H54 (cell line): Measurements from ENCODE around the gene GYS2.
"Not testable (repeated sequence)": the region's sequence is repeated elsewhere in the genome, so short reads cannot be mapped to it uniquely, and the experiment has no call there.

Experiments
- DNase-seq: peaks from one replicate; pipeline ENCODE4 v3.0.0; 2011; ENCODE audit warnings: low spot score, mixed read lengths; ENCODE audit not compliant: insufficient read length
- FAIRE-seq: peaks from 3 replicates; lab custom pipeline; 2011; peaks lifted over from hg19 to GRCh38; lab: Jason Lieb, UNC
- POLR2A ChIP-seq: IDR thresholded peaks from 2 replicates; pipeline ENCODE4 v1.6.1; 2011; ENCODE audit warnings: low read depth, mild to moderate bottlenecking, low read length

Gene GYS2

DNA sequence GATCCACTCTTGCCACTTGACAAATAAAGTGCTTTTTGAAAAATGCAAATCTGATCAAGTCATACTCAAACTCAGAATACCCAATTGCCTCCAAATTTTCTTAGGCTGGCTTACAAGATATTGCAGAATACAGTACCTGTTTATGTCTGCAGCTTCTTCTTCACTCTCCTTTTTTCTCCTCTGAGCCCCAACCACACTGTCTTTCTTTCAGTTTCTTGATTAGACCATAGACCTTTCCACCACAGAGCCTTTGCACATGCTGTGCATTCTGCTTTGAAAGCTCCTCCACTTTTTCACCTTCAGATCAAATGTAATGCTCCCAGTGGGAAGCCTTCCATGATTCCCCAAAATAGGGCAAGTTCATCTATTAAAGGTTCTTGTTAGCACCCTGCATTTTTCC, 13.9 kb upstream of the GYS2 start:
- no peak for TF ChIP-seq POLR2A
- no peak for DNase-seq
- no peak for FAIRE-seq

DNA sequence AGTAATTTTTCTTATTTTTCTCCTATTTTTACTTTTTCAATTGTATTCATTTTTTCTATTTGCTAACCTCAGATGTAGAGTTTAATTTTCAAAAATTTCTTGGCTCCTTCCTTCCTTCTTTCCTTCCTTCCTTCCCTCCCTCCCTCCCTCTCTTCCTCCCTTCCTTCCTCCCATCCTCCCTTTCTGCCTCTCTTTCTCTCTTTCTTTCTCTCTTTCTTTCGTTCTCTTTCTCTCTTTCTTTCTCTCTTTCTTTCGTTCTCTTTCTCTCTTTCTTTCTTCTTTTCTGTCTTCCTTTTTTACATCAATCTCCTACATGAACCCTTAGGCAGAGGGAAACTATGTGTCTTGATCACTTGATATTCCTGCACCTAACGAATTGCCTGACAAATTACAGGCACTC, 12.4 kb upstream of the GYS2 start:
- no peak for DNase-seq
- no peak for FAIRE-seq
- no peak for TF ChIP-seq POLR2A

DNA sequence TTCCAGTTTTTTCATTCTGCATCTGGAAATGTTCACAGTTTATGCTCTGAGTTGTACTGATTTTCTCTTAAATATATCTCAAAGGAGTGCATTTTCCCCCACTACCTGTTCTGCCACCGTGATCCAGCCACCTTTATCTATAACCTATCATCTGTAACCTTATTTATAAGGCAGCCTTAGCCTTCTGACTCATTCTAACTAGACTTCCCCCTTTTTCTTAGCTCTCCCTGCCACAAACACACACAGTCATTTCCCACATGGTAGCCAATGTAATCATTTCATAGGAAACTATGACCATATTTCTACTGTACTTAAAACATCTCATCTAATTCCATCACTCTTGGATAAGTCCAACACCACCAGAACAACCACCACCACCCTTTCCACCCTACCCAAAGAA, 10.8 kb upstream of the GYS2 start:
- DNase-seq (no peak), FAIRE-seq (no peak)
- TF ChIP-seq POLR2A = no peak

DNA sequence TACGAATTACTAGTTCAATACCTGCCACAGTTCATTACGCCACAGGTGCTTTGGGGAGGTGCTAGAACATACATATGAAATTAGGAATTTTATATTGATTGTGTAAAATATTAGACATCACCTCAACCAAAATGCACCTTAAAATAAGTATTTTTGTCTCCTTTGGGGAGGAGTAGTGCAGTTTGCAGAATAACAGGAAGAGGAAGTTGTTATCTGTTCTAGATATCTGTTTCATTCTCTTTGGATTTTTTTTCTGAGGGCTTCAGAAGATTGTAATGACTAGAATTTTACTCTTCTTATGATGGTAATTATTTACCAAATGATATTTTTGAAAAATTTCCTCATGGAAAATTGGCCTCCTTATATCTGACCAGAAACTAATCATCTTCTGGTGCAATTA, 9.9 kb upstream of the GYS2 start:
- no peak for FAIRE-seq
- TF ChIP-seq POLR2A = no peak
- no peak for DNase-seq

DNA sequence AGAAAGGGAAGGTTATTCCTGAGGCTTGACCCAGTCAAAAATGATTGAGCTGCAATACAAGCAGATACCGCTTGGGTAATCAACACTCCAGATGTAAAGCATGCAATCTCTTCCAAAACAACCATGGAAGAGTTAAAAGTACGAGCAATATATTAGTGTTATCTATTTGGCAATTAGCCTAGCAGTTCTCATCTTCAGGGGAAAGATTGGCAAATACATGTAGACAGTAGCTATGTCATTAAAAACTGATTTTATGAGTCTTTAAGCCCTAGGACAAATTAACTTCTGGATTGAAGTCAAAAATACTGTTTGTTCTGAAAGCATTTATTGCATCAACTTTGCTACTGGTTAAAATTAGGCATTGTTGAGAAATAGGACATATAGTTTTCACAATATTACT, 9.3 kb upstream of the GYS2 start:
- no peak for TF ChIP-seq POLR2A
- no peak for FAIRE-seq
- no peak for DNase-seq

DNA sequence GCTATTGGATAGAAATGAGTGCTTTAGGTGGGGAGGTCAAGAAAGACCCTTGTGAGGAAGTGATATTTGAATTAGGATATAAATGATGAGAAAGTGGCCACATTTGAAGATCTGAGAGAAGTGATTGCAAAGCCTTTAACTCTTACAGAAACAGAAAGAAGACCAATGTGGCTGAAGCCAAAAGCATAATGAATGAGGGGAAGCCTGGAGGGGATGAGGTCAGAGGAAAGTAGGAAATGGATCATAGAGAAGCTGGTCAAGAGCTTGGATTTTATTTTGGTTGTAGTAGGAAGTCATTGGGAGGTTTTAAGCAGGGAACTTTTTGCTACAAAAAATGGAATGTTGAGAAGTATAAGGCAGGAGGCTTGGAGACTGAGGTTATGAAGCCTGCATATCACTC, 3.5 kb upstream of the GYS2 start:
- no peak for TF ChIP-seq POLR2A
- FAIRE-seq = no peak

DNA sequence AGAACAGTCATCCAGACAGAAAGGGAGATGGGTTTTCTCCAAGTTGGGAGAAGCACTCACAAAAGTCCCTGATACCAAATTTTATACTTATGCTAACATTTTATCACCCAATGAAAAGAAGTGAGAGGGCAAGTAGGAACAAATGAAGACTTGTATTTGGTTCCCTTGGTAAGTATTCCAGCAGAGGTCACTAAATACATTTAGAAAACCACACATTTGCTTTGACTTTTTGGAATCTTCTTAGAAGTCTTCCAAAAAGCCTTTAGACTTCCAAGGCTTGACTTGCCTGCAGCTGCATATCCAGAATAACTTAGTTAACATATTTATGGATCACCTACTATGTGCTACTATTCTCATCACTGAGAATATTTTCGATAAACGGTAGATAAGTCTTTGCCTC, 3.1 kb upstream of the GYS2 start:
- TF ChIP-seq POLR2A = no peak
- DNase-seq = no peak
- no peak for FAIRE-seq

More for the DNA sequence above, 3.5 kb upstream of the GYS2 start:
- DNase-seq = no peak

DNA sequence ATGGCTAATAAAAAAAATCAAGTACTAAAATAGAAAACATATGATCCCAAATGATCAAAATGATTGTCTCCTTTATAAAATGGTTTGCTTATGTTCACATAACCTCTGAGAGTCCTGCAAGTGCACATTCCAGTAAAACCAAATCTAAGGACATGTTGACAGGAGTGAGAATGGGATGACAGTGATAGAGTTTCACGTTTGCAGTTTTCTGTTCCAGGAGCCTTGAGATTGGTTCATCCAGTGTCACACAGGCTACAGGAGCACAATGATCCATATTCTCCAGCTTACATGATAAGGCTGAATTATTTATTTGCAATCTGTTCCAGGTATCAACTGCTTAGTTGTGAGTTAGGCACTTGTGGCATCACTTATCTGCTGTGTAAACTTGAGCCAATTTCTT, 1.5 kb upstream of the GYS2 start:
- no peak for DNase-seq
- no peak for TF ChIP-seq POLR2A
- no peak for FAIRE-seq

DNA sequence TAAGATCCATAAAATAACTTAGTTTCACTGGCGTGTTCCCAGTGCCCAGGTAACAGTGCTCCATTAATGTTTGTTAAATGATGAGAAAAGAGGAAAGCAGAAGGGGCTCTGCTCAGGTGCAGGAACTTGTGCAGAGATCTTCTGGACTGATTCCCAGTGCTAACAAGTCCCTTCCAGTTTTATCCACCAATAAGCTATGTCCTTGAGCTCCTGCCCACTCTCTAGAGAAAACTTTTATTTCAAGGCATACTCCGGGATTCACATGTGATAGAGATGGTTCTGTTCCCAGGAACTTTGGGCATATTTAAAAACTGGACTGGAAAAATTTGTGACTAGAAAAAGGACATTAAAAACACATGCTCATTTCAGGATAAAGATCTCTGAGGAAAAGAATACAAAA, 1.9 kb downstream of the GYS2 start:
- no peak for DNase-seq
- no peak for TF ChIP-seq POLR2A
- FAIRE-seq = no peak

DNA sequence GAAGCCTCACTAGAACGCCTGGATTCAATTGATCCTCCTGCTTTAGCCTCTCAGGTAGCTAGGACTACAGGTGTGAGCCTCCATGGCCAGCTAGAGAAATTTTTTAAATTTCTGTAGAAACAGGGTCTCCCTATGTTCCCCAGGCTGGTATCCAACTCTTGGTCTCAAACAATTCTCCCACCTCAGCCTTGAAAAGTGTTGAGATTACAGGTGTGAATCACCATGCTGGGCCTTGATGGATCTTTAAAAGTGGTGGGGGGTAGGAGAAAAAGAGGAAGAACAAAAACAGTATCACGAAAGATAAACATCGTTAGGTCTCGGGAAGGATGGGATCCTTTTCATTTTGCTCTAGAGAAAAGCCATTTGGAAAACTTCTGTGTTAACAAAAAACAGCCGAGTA, 4.5 kb downstream of the GYS2 start:
- DNase-seq (no peak), FAIRE-seq (no peak)
- TF ChIP-seq POLR2A = no peak

DNA sequence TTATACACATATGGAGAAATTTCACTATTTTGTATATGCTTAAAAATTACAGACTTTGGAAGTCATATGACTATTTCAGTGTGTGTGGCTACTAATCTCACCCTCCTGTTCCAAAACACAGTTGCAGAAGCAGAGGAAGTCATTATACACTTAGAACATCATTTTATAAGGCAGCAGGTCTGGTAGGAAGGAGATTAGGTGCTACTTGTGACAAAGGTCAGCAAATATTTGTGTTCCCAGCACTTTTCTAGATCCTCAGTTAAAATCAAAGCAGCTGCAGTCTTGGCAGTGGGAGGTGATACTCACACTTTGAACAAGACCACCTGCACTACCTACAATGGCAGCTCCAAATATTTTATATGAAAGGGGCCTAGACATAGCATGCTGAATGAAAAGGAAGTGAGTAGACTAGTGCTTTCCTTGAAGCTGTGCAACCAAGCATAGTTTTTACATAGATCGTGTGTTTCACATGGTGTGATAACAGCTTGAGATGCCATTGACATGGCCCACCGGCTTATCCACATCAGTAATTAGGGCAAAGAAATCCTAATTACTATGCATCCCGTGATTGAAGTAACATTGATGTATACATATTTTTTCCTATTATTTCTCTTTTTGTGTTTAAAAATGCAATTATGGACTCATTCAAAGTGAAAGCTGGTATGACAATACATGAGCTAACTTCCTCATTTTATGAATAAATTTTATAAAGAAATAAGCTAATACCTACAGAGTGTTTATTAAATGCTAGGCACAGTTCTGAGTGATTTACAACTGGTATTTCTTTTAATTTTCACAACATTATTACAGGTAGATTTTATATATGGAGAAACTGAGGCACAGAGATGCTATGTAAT, 5.3 kb downstream of the GYS2 start:
- no peak for FAIRE-seq
- TF ChIP-seq POLR2A = no peak
- DNase-seq = no peak

DNA sequence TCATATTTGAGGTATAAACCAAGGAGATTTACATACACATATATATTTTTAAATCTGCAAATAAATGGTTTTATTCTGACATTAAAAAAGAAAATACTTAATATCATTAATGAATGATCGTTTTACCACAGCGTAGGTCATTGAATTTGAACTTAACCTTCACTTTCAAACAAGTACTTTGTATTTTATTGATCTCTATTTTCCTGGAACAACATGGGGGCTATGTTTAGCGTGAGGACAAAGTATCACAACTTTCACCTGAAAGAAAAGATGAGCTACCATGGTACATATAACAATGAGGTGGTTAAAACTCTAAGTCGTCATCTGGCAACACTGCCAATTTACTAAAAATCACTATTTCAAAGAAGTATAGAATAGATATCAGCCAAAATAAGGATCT, 6.0 kb downstream of the GYS2 start:
- DNase-seq (no peak), FAIRE-seq (no peak)
- TF ChIP-seq POLR2A = no peak

DNA sequence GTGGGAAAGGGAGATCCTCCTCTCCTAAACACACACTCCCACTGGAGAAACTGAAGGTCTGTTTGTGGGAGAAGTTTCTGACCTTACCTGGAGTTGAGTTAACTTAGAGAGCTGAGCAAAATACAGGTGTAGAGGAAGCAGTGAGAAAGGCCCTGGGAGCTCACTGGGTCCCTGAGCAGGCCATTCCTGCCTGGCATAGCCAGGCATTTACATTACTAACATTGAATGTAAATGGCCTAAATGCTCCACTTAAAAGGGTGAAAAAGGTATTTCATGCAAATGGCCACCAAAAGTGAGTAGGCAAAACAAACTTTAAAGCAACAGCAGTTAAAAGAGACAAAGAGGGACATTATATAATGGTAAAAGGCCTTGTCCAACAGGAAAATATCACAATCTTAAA, 9.3 kb downstream of the GYS2 start:
- not testable (repeated sequence) for DNase-seq, FAIRE-seq

DNA sequence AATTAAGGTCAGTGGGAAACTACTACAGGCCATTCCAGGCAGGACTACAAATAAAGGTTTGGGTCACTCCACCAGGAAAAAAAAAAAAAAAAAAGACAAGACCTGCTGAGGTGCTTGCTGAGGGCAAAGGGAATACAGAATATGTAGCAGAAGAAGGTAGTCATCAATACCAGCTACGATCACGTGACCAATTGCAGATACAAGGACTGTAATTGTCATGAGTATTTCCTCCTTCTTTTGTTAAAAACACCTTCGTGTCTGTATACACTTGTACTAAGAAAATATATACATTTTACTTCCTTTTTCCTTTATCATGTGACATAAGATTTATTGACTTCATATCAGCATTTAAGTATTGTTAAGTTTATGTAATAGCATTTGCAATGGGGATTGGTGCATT, 19.2 kb downstream of the GYS2 start:
- no peak for FAIRE-seq
- no peak for TF ChIP-seq POLR2A

DNA sequence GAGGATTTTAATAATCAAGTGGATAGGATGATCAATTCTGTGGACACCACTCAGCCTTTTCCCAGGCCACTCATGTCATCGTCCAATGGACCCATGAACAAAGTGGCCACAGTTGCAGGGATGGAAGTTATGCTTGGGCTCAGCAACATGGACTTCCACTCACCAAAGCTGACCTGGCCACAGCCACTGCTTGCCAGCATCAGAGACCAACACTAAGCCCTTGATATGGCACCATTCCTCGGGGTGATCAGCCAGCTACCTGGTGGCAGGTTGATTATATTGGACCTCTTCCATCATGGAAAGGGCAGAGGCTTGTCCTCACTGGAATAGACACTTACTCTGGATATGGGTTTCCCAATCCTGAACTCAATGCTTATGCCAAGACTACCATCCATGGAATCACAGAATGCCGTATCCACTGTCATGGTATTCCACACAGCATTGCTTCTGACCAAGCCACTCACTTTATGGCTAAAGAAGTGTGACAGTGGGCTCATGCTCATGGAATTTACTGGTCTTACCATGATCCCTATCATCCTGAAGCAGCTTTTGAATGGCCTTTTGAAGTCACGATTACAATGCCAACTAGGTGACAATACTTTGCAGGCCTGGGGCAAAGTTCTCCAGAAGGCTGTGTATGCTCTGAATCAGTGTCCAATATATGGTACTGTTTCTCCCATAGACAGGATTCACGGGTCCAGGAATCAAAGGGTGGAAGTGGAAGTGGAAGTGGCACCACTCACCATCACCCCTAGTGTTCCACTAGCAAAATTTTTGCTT, 20.1 kb downstream of the GYS2 start:
- FAIRE-seq, DNase-seq: not testable (repeated sequence)

More for the DNA sequence above, 19.2 kb downstream of the GYS2 start:
- no peak for DNase-seq
